Measurements from ENCODE around the gene GOT2. TPM values are rescaled to one million over a fixed set of nuclear protein-coding genes. Genes with fewer than 3 reads are reported as not detected.
"Not testable (repeated sequence)": the region's sequence is repeated elsewhere in the genome, so short reads cannot be mapped to it uniquely, and the experiment has no call there.

Gene GOT2
- total RNA-seq (100 to 1,000 TPM; 379 to 658 (median 556) TPM), polyA plus RNA-seq (100 to 1,000 TPM; 154 to 254 TPM)
- long read RNA-seq, donor 1, transcript GOT2-201 (10 exons, 2,462 nt): major isoform, 780 of 837 reads
- long read RNA-seq, donor 1, partial matches to known transcripts: 43 of 837 reads
- long read RNA-seq, donor 1, other reads (novel, unspliced or antisense): 14 of 837 reads
- long read RNA-seq, donor 2, transcript GOT2-201 (10 exons, 2,462 nt): major isoform, 1,012 of 1,074 reads
- long read RNA-seq, donor 2, partial matches to known transcripts: 49 of 1,074 reads
- long read RNA-seq, donor 2, other reads (novel, unspliced or antisense): 13 of 1,074 reads
- long read RNA-seq, donor 3, transcript GOT2-201 (10 exons, 2,462 nt): major isoform, 2,162 of 2,387 reads
- long read RNA-seq, donor 3, partial matches to known transcripts: 173 of 2,387 reads
- long read RNA-seq, donor 3, other reads (novel, unspliced or antisense): 51 of 2,387 reads

DNA sequence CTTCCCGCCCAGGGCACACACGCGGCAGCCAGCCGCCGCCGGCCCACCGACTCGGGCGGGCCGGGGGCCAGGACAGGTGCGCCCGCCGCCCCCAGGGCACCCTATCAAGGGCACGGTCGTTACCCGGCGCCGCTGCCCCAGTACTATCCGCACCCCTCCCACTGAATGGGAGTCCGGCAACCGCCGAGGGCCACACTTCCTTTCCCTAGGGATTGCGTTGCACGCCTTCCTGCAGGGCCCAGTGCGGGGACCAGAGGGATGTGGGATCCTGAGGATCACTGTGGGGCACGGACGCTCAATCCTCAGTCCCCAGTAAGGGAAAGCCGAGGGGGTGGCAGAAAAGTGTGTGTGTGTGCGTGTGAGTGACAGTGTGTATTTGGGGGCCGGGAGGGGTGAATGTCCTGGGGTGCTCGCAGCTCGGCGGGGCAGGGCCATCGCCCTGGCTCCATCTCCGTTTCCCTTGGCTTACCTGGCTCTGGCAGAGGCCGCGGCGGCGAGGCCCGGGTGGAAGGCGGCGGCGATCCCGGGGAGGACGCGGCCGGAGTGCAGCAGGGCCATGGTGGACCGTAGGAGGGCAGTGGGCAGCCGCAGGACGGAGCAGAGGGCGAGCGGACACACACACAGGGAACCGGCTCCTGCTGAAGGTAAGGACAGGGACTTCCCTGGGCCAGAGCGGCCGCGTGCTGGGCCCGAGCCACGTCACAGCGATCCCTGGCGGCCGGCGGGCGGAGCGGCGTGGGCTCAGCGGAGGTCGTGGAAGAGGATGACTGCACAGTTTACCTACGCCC lies at the start of gene GOT2:
GOT2 (minus strand) TSS at position 646 of the 788 bp plus-strand sequence; CDS start at position 558, 88 bp downstream.
- 0 to 1% methylated on average over 56 to 68 of the region's 68 CpGs for WGBS, 2 donors
- Histone ChIP-seq H3K36me3 (peaks cover 0 to 6% (median 0%) of the 10 kb centered on the region in 9 donors), H3K27me3 (no peaks in the 10 kb centered on the region), H3K27ac (peak within 1 kb of the TSS; percentile 74 to 94 (median 89)), H3K4me1 (peaks cover 0 to 55% (median 33%) of the 10 kb centered on the region in 9 donors), H3K4me3 (peak within 1 kb of the TSS; percentile 74 to 99 (median 92)), H3K9me3 (no peaks in the 10 kb centered on the region)
- peak; percentile 94 to 98 (median 97) for ATAC-seq
- TF ChIP-seq CTCF (IDR thresholded peaks at IDR 0.05): peak; percentile 75 to 98 (median 91)
- intact Hi-C loops (cut with DNase I): loop anchor here in 8 of 10 donors (2.0 to 10.0 kb wide), 6 partner anchors 37 to 399 kb away; partner anchors contain the start of genes SLC38A7 (in 7 of the 8) and SETD6 (in 1 of the 8)
- DNase-seq: peak; percentile 77 to 85

- H3K9me3 ChIP-seq; H3K4me3 ChIP-seq; H3K36me3 ChIP-seq; ATAC-seq; H3K27me3 ChIP-seq; intact Hi-C loops (cut with DNase I); DNase-seq; H3K4me1 ChIP-seq; H3K27ac ChIP-seq: not testable (repeated sequence)
- WGBS, 2 donors: 92 to 100% methylated on average over 1 of the region's 1 CpG
Observed at GRCh38 chr16:58779291-58779690, 45.2 kb upstream of the GOT2 start.

DNA sequence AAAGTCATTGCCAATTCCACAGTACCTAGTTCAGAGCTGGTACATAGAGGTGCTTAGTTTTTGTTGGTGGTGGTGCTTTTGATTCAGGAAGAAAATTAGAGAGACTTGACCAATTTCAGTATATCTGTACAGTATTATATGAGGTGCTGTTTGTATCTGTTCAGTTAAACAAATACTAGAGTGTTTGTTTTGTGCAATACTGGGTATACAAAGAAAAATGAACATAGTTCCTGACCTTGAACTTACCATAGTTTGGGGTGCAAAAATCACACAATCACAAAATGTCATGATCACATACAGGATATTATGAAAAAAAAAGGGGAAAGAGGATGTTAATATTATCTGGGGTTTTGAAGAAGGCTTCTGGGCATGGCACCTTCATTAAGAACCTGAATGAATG lies 39.8 kb upstream of the GOT2 start:
- no peaks in the 10 kb centered on the region for H3K9me3 ChIP-seq
- no peaks in the 10 kb centered on the region for H3K27me3 ChIP-seq
- DNase-seq (no peak), ATAC-seq (no peak)
- intact Hi-C loops (cut with DNase I): no loop called here
- no peaks in the 10 kb centered on the region for H3K36me3 ChIP-seq
- H3K4me3 ChIP-seq: no peak overlapping the region
- H3K4me1 ChIP-seq: peaks cover 0 to 6% (median 0%) of the 10 kb centered on the region in 9 donors
- no peak overlapping the region for H3K27ac ChIP-seq
- TF ChIP-seq CTCF (IDR thresholded peaks at IDR 0.05): no peak

GRCh38 chr16:58768145-58768544 lies 34.0 kb upstream of the GOT2 start:
- Histone ChIP-seq H3K36me3 (no peaks in the 10 kb centered on the region), H3K27ac (no peak overlapping the region), H3K4me1 (no peaks in the 10 kb centered on the region), H3K4me3 (no peak overlapping the region), H3K27me3 (no peaks in the 10 kb centered on the region), H3K9me3 (no peaks in the 10 kb centered on the region)
- no peak for DNase-seq
- intact Hi-C loops (cut with DNase I): no loop called here
- ATAC-seq: no peak
- WGBS, 2 donors: 76 to 93% methylated on average over 2 of the region's 2 CpGs
- TF ChIP-seq CTCF (IDR thresholded peaks at IDR 0.05): no peak
